ENCODE results near the gene DHRSX. TPM values are rescaled to one million over a fixed set of nuclear protein-coding genes. Genes with fewer than 3 reads are reported as not detected.

The DHRSX gene
- total RNA-seq, 4 donors from 2014 or later: 4.4 to 23.8 (median 11.3) TPM

- H3K4me1 ChIP-seq: no peaks in the 10 kb centered on the region
- no peaks in the 10 kb centered on the region for H3K27me3 ChIP-seq
- no peaks in the 10 kb centered on the region for H3K9me3 ChIP-seq
- H3K36me3 ChIP-seq: no peaks in the 10 kb centered on the region
- peak overlapping the region; percentile 84 to 89 for H3K27ac ChIP-seq
- H3K4me3 ChIP-seq: peak overlapping the region; percentile 9 to 77
- DNase-seq: no peak
- no peak for TF ChIP-seq POLR2A (IDR thresholded peaks at IDR 0.05)
- TF ChIP-seq, protein P1, sequence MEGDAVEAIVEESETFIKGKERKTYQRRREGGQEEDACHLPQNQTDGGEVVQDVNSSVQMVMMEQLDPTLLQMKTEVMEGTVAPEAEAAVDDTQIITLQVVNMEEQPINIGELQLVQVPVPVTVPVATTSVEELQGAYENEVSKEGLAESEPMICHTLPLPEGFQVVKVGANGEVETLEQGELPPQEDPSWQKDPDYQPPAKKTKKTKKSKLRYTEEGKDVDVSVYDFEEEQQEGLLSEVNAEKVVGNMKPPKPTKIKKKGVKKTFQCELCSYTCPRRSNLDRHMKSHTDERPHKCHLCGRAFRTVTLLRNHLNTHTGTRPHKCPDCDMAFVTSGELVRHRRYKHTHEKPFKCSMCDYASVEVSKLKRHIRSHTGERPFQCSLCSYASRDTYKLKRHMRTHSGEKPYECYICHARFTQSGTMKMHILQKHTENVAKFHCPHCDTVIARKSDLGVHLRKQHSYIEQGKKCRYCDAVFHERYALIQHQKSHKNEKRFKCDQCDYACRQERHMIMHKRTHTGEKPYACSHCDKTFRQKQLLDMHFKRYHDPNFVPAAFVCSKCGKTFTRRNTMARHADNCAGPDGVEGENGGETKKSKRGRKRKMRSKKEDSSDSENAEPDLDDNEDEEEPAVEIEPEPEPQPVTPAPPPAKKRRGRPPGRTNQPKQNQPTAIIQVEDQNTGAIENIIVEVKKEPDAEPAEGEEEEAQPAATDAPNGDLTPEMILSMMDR (IDR thresholded peaks at IDR 0.05): no peak
- intact Hi-C loops (cut with DNase I; ENCODE audit: low total_unique reads): no loop called here
These were observed 2.6 kb downstream of the DHRSX start for GRCh38 chrX:2497961-2498780.

GRCh38 chrX:2495595-2495994 is 5.2 kb downstream of the DHRSX start:
- no peak for DNase-seq
- Histone ChIP-seq H3K27me3 (no peaks in the 10 kb centered on the region), H3K4me3 (no peak overlapping the region), H3K36me3 (no peaks in the 10 kb centered on the region), H3K4me1 (no peaks in the 10 kb centered on the region), H3K9me3 (no peaks in the 10 kb centered on the region), H3K27ac (no peak overlapping the region)
- TF ChIP-seq, protein P1 (IDR thresholded peaks at IDR 0.05): no peak
- no peak for TF ChIP-seq POLR2A (IDR thresholded peaks at IDR 0.05)
- intact Hi-C loops (cut with DNase I; ENCODE audit: low total_unique reads): no loop called here

DNA sequence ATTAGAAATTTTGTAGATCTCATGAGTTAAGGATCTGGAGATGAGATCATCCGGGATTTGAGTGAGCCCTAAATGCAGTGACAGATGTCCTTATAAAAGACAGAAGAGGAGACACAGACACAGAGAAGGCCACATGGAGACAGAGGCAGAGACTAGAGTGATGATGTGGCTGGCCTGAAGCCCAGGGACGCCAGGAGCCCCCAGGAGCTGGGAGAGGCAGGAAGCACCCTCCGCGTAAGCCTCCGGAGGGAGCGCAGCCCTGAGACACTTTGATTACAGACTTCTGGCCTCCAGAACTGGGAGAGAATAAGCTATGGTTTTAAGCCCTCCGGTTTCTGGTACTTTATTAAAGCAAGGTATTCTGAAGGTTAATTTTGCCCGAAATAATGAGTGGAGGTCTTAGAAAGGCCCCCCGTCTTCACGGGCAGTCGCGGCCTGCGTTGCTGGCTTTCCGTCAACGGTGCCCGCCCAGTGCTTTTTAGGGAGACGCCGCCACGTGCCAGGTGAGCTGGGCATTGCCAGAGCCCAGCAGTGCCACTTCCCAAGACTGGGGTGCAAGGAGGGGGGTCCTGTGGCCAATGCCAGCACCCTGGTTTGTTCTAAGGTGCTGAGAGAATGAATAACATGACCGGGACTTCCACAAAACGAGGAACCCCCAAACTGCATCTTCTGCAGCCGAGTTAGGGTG is 8.1 kb downstream of the DHRSX start:
- Histone ChIP-seq H3K27ac (no peak overlapping the region), H3K36me3 (no peaks in the 10 kb centered on the region), H3K27me3 (no peaks in the 10 kb centered on the region), H3K4me3 (no peak overlapping the region), H3K9me3 (no peaks in the 10 kb centered on the region), H3K4me1 (no peaks in the 10 kb centered on the region)
- no peak for DNase-seq
- no peak for TF ChIP-seq POLR2A (IDR thresholded peaks at IDR 0.05)
- TF ChIP-seq, protein P1 (IDR thresholded peaks at IDR 0.05): no peak
- intact Hi-C loops (cut with DNase I; ENCODE audit: low total_unique reads): no loop called here

- Histone ChIP-seq H3K36me3 (no peaks in the 10 kb centered on the region), H3K9me3 (no peaks in the 10 kb centered on the region), H3K4me1 (no peaks in the 10 kb centered on the region), H3K4me3 (no peak overlapping the region), H3K27me3 (no peaks in the 10 kb centered on the region), H3K27ac (no peak overlapping the region)
- intact Hi-C loops (cut with DNase I; ENCODE audit: low total_unique reads): no loop called here
- no peak for DNase-seq
- no peak for TF ChIP-seq POLR2A (IDR thresholded peaks at IDR 0.05)
- TF ChIP-seq, protein P1 (IDR thresholded peaks at IDR 0.05): no peak
These were observed 10.1 kb downstream of the DHRSX start for GRCh38 chrX:2490634-2491033.
